Adrenal gland (tissue), 12 donors: ENCODE data around the gene GMEB2. TPM values are rescaled to one million over a fixed set of nuclear protein-coding genes. Genes with fewer than 3 reads are reported as not detected.

Experiments used
- DNase-seq, 7 donors: peaks; one replicate each; pipeline ENCODE4 v3.0.0-alpha.2; 2019 to 2020
- H3K27ac ChIP-seq, 5 donors: fragments of 200-600 bp; sonication (generic) in 4 of 5; 1 replicate in 3 of 5; 2 replicates in 2 of 5; pipeline versions ENCODE4 v1.5.1 to v1.8.0; 2016 to 2020; ENCODE audit warnings: mild to moderate bottlenecking in 1 of 5
- H3K27me3 ChIP-seq: fragments of 200-600 bp; 2 replicates; pipeline ENCODE4 v1.8.0; 2021
- H3K36me3 ChIP-seq, 2 donors: fragments of 200-600 bp; replicated peaks in 1 of 2; 1 replicate in 1 of 2; 2 replicates in 1 of 2; pipeline versions ENCODE4 v1.5.1 to v1.8.0; 2018 to 2022
- H3K4me1 ChIP-seq, 2 donors: fragments of 200-600 bp; replicated peaks in 1 of 2; 1 replicate in 1 of 2; 2 replicates in 1 of 2; pipeline versions ENCODE4 v1.5.1 to v1.8.0; 2018 to 2021
- H3K4me3 ChIP-seq, 4 donors: fragments of 200-600 bp; sonication (generic) in 3 of 4; one replicate each; pipeline ENCODE4 v1.5.1; 2016 to 2018
- H3K9me3 ChIP-seq, 3 donors: fragments of 200-600 bp; sonication (generic) in 1 of 3; replicated peaks in 1 of 3; 1 replicate in 2 of 3; 2 replicates in 1 of 3; pipeline versions ENCODE4 v1.5.1 to v1.8.0; 2016 to 2021
- CTCF ChIP-seq, 6 experiments: fragments of 450-650 bp in 4 of 6; fragments of 200-600 bp in 2 of 6; sonication (generic) in 1 of 6; IDR thresholded peaks; 1 replicate in 5 of 6; 2 replicates in 1 of 6; pipeline versions ENCODE4 v1.5.1 to v1.8.0; 2016 to 2021; ENCODE audit warnings: antibody characterized with exemption in 6 of 6, mild to moderate bottlenecking in 2 of 6, moderate library complexity in 1 of 6
- POLR2A ChIP-seq, 2 donors: fragments of 450-650 bp; IDR thresholded peaks; one replicate each; pipeline ENCODE4 v1.6.1; 2017; ENCODE audit warnings: antibody characterized with exemption in 2 of 2, mild to moderate bottlenecking in 2 of 2, moderate library complexity in 1 of 2
- WGBS, 4 donors: extraction: QIAGEN DNeasy Blood & Tissue Kit in 2 of 4; methylation state at CpG; one replicate each; pipeline versions ENCODE4 v1.1.5 to v1.1.7; 2013 to 2017; 5-methylcytosine and 5-hydroxymethylcytosine counted together
- intact Hi-C, 2 donors: fragments of 100-400 bp; cut with DNase I; formaldehyde crosslinking; loops; one replicate each; pipeline versions ENCODE4 v1.14.1 to v1.15.0; 2022 to 2023
- polyA plus RNA-seq, 3 donors: library from polyadenylated mRNA; stranded (reverse); fragments of 200-250 nt in 2 of 3; fragments of 350-450 nt in 1 of 3; fragmentation: Illumina TruSeq in 1 of 3; extraction: RNeasy Lipid Tissue Mini Kit (QIAGEN cat#74804) in 1 of 3; gene quantifications; one replicate each; pipeline ENCODE4 v1.2.3, GENCODE V29; 2013 to 2014
- total RNA-seq, 9 donors: library from RNA; depleted of rRNA in 4 of 9; stranded (reverse); fragments of >200 nt in 4 of 9; fragments of 120-200 nt in 1 of 9; fragmentation: NEBNext Ultra II Directional in 1 of 9; extraction: Animal tissue kit (Norgen Biotek cat#: 25700) in 1 of 9; gene quantifications; one replicate each; pipeline versions ENCODE4 v1.1.0 to v1.2.4, GENCODE V29; 2013 to 2023
- donor health status: healthy with polysubstance abuse.
- donor health status: Bipolar disorder and iron deficiency.
- donor health status: DM: yes; HTN: yes; CAD: no.
- donor health status: DM: no; HTN: no; CAD: no.
- donor health status: DM: no; HTN: no; CAD: no.
- donor health status: DM: yes; HTN: yes; CAD: no.

Gene GMEB2
- total and polyA plus RNA-seq, 12 donors, result 4.2 to 18.2 (median 12.5) TPM

GRCh38 chr20:63619086-63619485, 7.8 kb downstream of the GMEB2 start:
- no peaks in the 10 kb centered on the region for H3K9me3 ChIP-seq
- no peak for DNase-seq
- H3K4me3 ChIP-seq, result no peak overlapping the region
- peaks cover 0 to 26% of the 10 kb centered on the region in 2 donors for H3K36me3 ChIP-seq
- H3K4me1 ChIP-seq, result peaks cover 8 to 10% of the 10 kb centered on the region in 2 donors
- TF ChIP-seq CTCF (IDR thresholded peaks at IDR 0.05) (no peak), POLR2A (IDR thresholded peaks at IDR 0.05) (no peak)
- intact Hi-C loops, result loop anchor here in 1 of 2 donors (10.0 kb wide), 1 partner anchor 356 kb away; the partner anchor contains the start of gene SAMD10
- no peaks in the 10 kb centered on the region for H3K27me3 ChIP-seq
- H3K27ac ChIP-seq, result no peak overlapping the region
- 93 to 98% (median 95%) methylated on average over 15 to 16 of the region's 16 CpGs for WGBS, 4 donors

- Histone ChIP-seq H3K4me1 (peaks cover 8 to 12% of the 10 kb centered on the region in 2 donors), H3K36me3 (peaks cover 0 to 26% of the 10 kb centered on the region in 2 donors), H3K27ac (no peak overlapping the region), H3K9me3 (no peaks in the 10 kb centered on the region), H3K4me3 (no peak overlapping the region), H3K27me3 (no peaks in the 10 kb centered on the region)
- WGBS, 4 donors, result 84 to 89% (median 85%) methylated on average over 8 to 11 of the region's 11 CpGs
- no peak for DNase-seq
- intact Hi-C loops, result loop anchor here in 1 of 2 donors (10.0 kb wide), 1 partner anchor 356 kb away; the partner anchor contains the start of gene SAMD10
- no peak for TF ChIP-seq POLR2A (IDR thresholded peaks at IDR 0.05)
- TF ChIP-seq CTCF (IDR thresholded peaks at IDR 0.05), result no peak
These were observed 8.5 kb downstream of the GMEB2 start for GRCh38 chr20:63618291-63618980.

- Histone ChIP-seq H3K4me3 (no peak overlapping the region), H3K36me3 (peaks cover 0 to 26% of the 10 kb centered on the region in 2 donors), H3K27ac (no peak overlapping the region), H3K27me3 (no peaks in the 10 kb centered on the region), H3K9me3 (no peaks in the 10 kb centered on the region), H3K4me1 (peaks cover 11 to 18% of the 10 kb centered on the region in 2 donors)
- DNase-seq, result no peak
- intact Hi-C loops, result loop anchor here in 1 of 2 donors (10.0 kb wide), 1 partner anchor 357 kb away; the partner anchor contains the start of gene SAMD10
- TF ChIP-seq CTCF (IDR thresholded peaks at IDR 0.05) (no peak), POLR2A (IDR thresholded peaks at IDR 0.05) (no peak)
- 82 to 93% (median 89%) methylated on average over 7 to 8 of the region's 8 CpGs for WGBS, 4 donors
These were observed 9.0 kb downstream of the GMEB2 start for GRCh38 chr20:63617876-63618265.

- no peak for DNase-seq
- H3K9me3 ChIP-seq, result no peaks in the 10 kb centered on the region
- no peak overlapping the region for H3K27ac ChIP-seq
- peaks cover 0 to 26% of the 10 kb centered on the region in 2 donors for H3K36me3 ChIP-seq
- H3K4me1 ChIP-seq, result peaks cover 11 to 20% of the 10 kb centered on the region in 2 donors
- no peaks in the 10 kb centered on the region for H3K27me3 ChIP-seq
- TF ChIP-seq POLR2A (IDR thresholded peaks at IDR 0.05), result no peak
- no peak for TF ChIP-seq CTCF (IDR thresholded peaks at IDR 0.05)
- 94 to 96% (median 95%) methylated on average over 25 to 41 of the region's 41 CpGs for WGBS, 4 donors
- intact Hi-C loops, result loop anchor here in 1 of 2 donors (10.0 kb wide), 1 partner anchor 358 kb away; the partner anchor contains the start of gene SAMD10
- no peak overlapping the region for H3K4me3 ChIP-seq
These were observed 9.6 kb downstream of the GMEB2 start for GRCh38 chr20:63617092-63617875.
